22Rv1 (cell line): ENCODE results near the gene PRRX1.

ENCODE experiments used
- H3K27ac ChIP-seq: fragments of 450-650 bp; 2 replicates; pipeline ENCODE4 v1.5.1; 2017
- ZFX ChIP-seq: fragments of 450-650 bp; IDR thresholded peaks from 2 replicates; pipeline ENCODE4 v1.6.1; 2017; ENCODE audit warnings: antibody characterized with exemption, borderline replicate concordance
- TF ChIP-seq, protein P1 (sequence below): fragments of 450-650 bp; IDR thresholded peaks from 2 replicates; pipeline ENCODE4 v1.5.1; 2017; ENCODE audit warnings: mild to moderate bottlenecking

Gene PRRX1

DNA sequence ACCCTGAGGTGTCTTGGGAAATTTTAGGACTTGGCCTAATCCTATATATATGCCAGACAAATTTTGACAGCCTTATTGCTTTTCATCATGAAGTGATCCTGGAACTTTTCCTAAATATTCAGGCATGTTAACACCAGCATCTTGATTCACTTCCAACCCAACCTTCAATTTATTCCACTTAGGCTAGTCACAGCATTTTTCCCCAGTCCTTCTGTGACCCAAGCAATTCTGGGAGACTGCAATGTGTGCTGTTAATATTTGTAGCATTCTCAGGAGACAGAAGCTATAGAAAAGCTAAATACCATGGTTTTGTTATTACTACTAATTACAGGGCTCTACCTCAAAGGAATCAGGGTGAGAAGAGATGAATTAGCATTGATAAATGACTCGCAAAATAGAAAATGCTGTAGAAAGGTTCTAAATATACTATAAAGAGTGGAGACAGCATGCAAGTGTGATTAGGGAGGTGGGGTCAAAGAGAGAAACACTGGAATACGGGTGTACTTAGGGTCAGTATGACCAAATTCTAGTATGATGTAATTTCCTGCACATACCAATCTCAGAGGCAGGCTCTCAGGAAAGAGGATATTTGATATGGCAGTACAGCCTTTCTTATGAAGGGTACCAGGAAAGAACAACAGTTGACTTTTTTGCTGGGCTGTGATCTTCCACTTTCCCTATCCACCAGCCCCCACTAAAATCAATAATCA, 29.1 kb downstream of the PRRX1 start:
- H3K27ac ChIP-seq, result no peak overlapping the region
- no peak for TF ChIP-seq ZFX
- TF ChIP-seq, protein P1, sequence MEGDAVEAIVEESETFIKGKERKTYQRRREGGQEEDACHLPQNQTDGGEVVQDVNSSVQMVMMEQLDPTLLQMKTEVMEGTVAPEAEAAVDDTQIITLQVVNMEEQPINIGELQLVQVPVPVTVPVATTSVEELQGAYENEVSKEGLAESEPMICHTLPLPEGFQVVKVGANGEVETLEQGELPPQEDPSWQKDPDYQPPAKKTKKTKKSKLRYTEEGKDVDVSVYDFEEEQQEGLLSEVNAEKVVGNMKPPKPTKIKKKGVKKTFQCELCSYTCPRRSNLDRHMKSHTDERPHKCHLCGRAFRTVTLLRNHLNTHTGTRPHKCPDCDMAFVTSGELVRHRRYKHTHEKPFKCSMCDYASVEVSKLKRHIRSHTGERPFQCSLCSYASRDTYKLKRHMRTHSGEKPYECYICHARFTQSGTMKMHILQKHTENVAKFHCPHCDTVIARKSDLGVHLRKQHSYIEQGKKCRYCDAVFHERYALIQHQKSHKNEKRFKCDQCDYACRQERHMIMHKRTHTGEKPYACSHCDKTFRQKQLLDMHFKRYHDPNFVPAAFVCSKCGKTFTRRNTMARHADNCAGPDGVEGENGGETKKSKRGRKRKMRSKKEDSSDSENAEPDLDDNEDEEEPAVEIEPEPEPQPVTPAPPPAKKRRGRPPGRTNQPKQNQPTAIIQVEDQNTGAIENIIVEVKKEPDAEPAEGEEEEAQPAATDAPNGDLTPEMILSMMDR, result no peak

GRCh38 chr1:170694172-170694926, 30.4 kb downstream of the PRRX1 start:
- H3K27ac ChIP-seq, result no peak overlapping the region
- TF ChIP-seq, protein P1, result no peak
- no peak for TF ChIP-seq ZFX

- no peak overlapping the region for H3K27ac ChIP-seq
- TF ChIP-seq, protein P1, result no peak
- no peak for TF ChIP-seq ZFX
These were observed 32.1 kb downstream of the PRRX1 start for GRCh38 chr1:170695955-170696590.

DNA sequence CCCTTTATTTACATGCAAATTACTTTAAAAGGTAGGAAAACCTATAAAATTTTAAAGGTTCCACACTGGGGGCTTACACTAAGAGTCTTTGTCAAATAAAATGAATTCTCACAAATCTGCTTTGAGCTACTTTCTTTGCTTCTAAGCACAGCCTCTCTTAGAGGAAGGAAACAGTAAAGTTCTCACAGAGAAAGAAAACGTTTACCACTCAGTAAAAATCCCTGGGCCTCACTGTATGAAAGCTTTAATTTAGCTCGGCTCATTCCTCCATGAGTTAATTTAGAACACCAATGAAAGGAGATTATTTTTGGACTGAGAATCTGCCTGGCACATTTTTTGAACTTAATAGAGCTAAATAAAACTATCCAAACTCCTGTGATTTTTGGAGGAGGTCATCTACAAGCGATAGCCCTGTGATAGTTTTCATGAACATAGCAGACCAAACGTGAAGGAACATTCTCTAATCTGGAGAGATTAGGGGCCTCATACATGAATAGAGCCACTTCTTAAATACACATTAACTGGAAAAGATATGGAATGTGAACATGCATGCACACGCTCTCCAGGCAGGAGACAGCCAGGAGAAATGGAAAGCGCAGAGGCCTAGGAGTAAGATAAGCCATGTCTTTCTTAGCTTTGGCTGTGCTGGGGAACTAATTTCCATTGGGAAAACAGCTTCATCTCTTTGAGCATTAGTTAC, 32.8 kb downstream of the PRRX1 start:
- no peak overlapping the region for H3K27ac ChIP-seq
- TF ChIP-seq ZFX, result no peak
- TF ChIP-seq, protein P1, result no peak

DNA sequence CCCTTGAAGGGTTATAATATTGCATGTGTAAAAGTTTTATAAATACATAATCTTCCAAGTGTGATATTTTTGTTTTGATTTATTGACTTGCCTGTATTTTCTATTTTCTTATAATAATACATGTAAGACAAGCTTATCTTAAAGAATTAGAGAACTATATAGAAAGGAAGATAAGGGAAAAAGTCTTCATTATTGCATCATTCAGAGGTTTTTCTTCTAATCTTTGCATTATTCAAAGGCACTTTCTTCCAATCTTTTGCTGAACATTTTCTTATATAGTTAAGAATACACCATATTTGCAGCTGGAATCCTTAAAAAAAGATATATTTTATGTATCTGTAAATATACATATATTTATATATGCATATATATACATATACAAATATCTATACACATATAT, 33.4 kb downstream of the PRRX1 start:
- H3K27ac ChIP-seq, result no peak overlapping the region

GRCh38 chr1:170698301-170699275, 34.7 kb downstream of the PRRX1 start:
- no peak for TF ChIP-seq ZFX
- TF ChIP-seq, protein P1, result no peak
- H3K27ac ChIP-seq, result no peak overlapping the region

More for the DNA sequence above, 33.4 kb downstream of the PRRX1 start:
- TF ChIP-seq ZFX, result no peak
- TF ChIP-seq, protein P1, result no peak
